ENCODE measurements around the gene MACC1. TPM values are rescaled to one million over a fixed set of nuclear protein-coding genes. Genes with fewer than 3 reads are reported as not detected.

Gene MACC1
- total and polyA plus RNA-seq, 9 of the 15 experiments (the other 6 are each of a cell fraction or from before 2014, with no cell fraction given): 5.9 to 30.2 (median 10.4) TPM

DNA sequence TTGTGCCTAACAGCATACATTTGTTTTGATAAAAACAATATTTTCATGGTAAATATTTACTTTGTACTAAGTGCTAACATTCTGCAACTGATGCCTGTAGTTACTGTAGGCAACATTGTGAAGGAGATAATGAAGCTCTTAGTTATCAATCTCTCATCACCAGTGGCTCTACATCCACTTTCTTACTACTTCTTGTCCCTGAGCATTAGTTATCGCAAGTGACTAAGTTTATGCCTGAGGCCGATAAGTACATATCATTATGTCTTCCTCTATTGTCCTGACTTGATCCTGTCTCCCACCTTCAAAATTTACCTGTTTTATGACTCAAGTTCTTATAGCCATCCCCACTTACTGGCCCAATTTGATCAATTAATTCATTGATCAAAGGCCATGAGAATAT is 63.6 kb downstream of the MACC1 start (continued):
- TF ChIP-seq NFE2L1 (tag; IDR thresholded peaks at IDR 0.05; ENCODE audit: borderline replicate concordance, low read depth): no peak
- TF ChIP-seq TCF3 (CRISPR knock-in tag; IDR thresholded peaks at IDR 0.05): peak; percentile 64
- TF ChIP-seq CHD2 (IDR thresholded peaks at IDR 0.05; ENCODE audit: low read depth, low read length): no peak
- TF ChIP-seq FOSL1 (tag; conservative IDR thresholded peaks at IDR 0.05): peak; percentile 53
- TF ChIP-seq HMG20A (CRISPR knock-in tag; conservative IDR thresholded peaks at IDR 0.05): no peak
- no peak for TF ChIP-seq ZNF282 (CRISPR knock-in tag; IDR thresholded peaks at IDR 0.05)
- TF ChIP-seq, protein P1, sequence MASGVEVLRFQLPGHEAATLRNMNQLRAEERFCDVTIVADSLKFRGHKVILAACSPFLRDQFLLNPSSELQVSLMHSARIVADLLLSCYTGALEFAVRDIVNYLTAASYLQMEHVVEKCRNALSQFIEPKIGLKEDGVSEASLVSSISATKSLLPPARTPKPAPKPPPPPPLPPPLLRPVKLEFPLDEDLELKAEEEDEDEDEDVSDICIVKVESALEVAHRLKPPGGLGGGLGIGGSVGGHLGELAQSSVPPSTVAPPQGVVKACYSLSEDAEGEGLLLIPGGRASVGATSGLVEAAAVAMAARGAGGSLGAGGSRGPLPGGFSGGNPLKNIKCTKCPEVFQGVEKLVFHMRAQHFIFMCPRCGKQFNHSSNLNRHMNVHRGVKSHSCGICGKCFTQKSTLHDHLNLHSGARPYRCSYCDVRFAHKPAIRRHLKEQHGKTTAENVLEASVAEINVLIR (CRISPR knock-in tag; IDR thresholded peaks at IDR 0.05): no peak
- TF ChIP-seq ARID1B (IDR thresholded peaks at IDR 0.05): peak; percentile 53
- no peak for TF ChIP-seq ZNF217 (CRISPR knock-in tag; IDR thresholded peaks at IDR 0.05)
- no peak for TF ChIP-seq FIP1L1 (IDR thresholded peaks at IDR 0.05; ENCODE audit: low read depth, low read length, poor library complexity, severe bottlenecking)
- no peak for TF ChIP-seq EGR1 (conservative IDR thresholded peaks at IDR 0.05)
- TF ChIP-seq MTA2 (IDR thresholded peaks at IDR 0.05; ENCODE audit: low read depth): no peak
- TF ChIP-seq, protein P2, sequence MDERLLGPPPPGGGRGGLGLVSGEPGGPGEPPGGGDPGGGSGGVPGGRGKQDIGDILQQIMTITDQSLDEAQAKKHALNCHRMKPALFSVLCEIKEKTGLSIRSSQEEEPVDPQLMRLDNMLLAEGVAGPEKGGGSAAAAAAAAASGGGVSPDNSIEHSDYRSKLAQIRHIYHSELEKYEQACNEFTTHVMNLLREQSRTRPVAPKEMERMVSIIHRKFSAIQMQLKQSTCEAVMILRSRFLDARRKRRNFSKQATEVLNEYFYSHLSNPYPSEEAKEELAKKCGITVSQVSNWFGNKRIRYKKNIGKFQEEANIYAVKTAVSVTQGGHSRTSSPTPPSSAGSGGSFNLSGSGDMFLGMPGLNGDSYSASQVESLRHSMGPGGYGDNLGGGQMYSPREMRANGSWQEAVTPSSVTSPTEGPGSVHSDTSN (CRISPR knock-in tag; IDR thresholded peaks at IDR 0.05; ENCODE audit: low read depth): no peak
- TF ChIP-seq, protein P2 (tag; conservative IDR thresholded peaks at IDR 0.05; ENCODE audit: low read depth): peak; percentile 19; the same call in 1 of the 2 replicates
